Fibroblast of lung (primary cell): ENCODE measurements around the gene ZMAT2. TPM values are rescaled to one million over a fixed set of nuclear protein-coding genes. Genes with fewer than 3 reads are reported as not detected.

Source experiments
- DNase-seq, 2 donors: peaks; one replicate each; pipeline versions ENCODE4 v3.0.0 to v3.0.0-alpha.2; 2010; ENCODE audit warnings: low read depth in 2 of 2
- H2AFZ ChIP-seq: 2 replicates; pipeline ENCODE4 v1.5.1; 2012; ENCODE audit warnings: low read length, control low read depth, inconsistent platforms
- H3K27ac ChIP-seq: 2 replicates; pipeline ENCODE4 v1.5.1; 2011; ENCODE audit warnings: low read length, control low read depth; ENCODE audit not compliant: insufficient read depth
- H3K27me3 ChIP-seq: 2 replicates; pipeline ENCODE4 v1.5.1; 2011; ENCODE audit warnings: mild to moderate bottlenecking, low read length; ENCODE audit not compliant: control insufficient read depth, insufficient read depth
- H3K36me3 ChIP-seq: 2 replicates; pipeline ENCODE4 v1.5.1; 2011; ENCODE audit warnings: low read length; ENCODE audit not compliant: control insufficient read depth, insufficient read depth
- H3K4me1 ChIP-seq: 2 replicates; pipeline ENCODE4 v1.5.1; 2011; ENCODE audit warnings: low read length; ENCODE audit not compliant: control insufficient read depth, insufficient read depth; ENCODE audit errors: extremely low read depth
- H3K4me2 ChIP-seq: 2 replicates; pipeline ENCODE4 v1.5.1; 2011; ENCODE audit warnings: low read length, control low read depth; ENCODE audit not compliant: insufficient read depth; ENCODE audit errors: extremely low read depth
- H3K4me3 ChIP-seq, 4 experiments: fragments of 200-600 bp in 1 of 4; sonication (generic) in 1 of 4; replicated peaks in 1 of 4; 2 replicates each; pipeline ENCODE4 v1.5.1; 2011 to 2016; ENCODE audit warnings: low read length in 4 of 4, low read depth in 3 of 4, mild to moderate bottlenecking in 3 of 4, control low read depth in 2 of 4, inconsistent platforms in 1 of 4, mixed read lengths in 1 of 4; ENCODE audit not compliant: insufficient read depth in 1 of 4; ENCODE audit errors: control extremely low read depth in 1 of 4
- H3K79me2 ChIP-seq: 2 replicates; pipeline ENCODE4 v1.5.1; 2012; ENCODE audit warnings: mild to moderate bottlenecking, low read length, inconsistent platforms; ENCODE audit not compliant: control insufficient read depth, insufficient read depth
- H3K9ac ChIP-seq: 2 replicates; pipeline ENCODE4 v1.5.1; 2011; ENCODE audit warnings: mild to moderate bottlenecking, low read length, control low read depth; ENCODE audit not compliant: insufficient read depth
- H3K9me3 ChIP-seq: 2 replicates; pipeline ENCODE4 v1.5.1; 2012; ENCODE audit warnings: low read depth, low read length; ENCODE audit not compliant: control insufficient read depth, insufficient read depth
- H4K20me1 ChIP-seq: 2 replicates; pipeline ENCODE4 v1.5.1; 2011; ENCODE audit warnings: low read length; ENCODE audit not compliant: control insufficient read depth, insufficient read depth; ENCODE audit errors: extremely low read depth
- EZH2 ChIP-seq: IDR thresholded peaks from 2 replicates; pipeline ENCODE4 v1.5.1; 2012; ENCODE audit warnings: low read length, control low read depth, mild to moderate bottlenecking; ENCODE audit errors: missing control alignments
- polyA plus RNA-seq, 2 donors: library from polyadenylated mRNA; depleted of rRNA in 1 of 2; stranded (reverse) in 1 of 2; unstranded in 1 of 2; fragments of >200 nt; gene quantifications; 2 replicates each; pipeline ENCODE4 v1.2.1, GENCODE V29; 2011 to 2012; ENCODE audit warnings: missing spikeins in 1 of 2
- total RNA-seq: library from RNA; depleted of rRNA; stranded (reverse); fragments of >200 nt; gene quantifications from 2 replicates; pipeline ENCODE4 v1.2.1, GENCODE V29; 2014
- TF ChIP-seq, protein P1 (sequence below), 2 donors: IDR thresholded peaks in 1 of 2; conservative IDR thresholded peaks in 1 of 2; 1 replicate in 1 of 2; 2 replicates in 1 of 2; pipeline ENCODE4 v1.5.1; 2011 to 2012; ENCODE audit warnings: low read length in 2 of 2, control low read depth in 1 of 2, inconsistent platforms in 1 of 2, low read depth in 1 of 2, mild to moderate bottlenecking in 1 of 2

ZMAT2 gene
- total and polyA plus RNA-seq, 2 donors (not counting 1 experiment from before 2014, with no cell fraction given), result 69.4 to 85.6 TPM

- Histone ChIP-seq H4K20me1 (no peaks in the 10 kb centered on the region), H3K27me3 (no peaks in the 10 kb centered on the region), H3K4me2 (no peak overlapping the region), H2AFZ (no peak overlapping the region), H3K79me2 (no peaks in the 10 kb centered on the region), H3K27ac (no peak overlapping the region), H3K36me3 (no peaks in the 10 kb centered on the region), H3K4me1 (no peaks in the 10 kb centered on the region), H3K9me3 (no peaks in the 10 kb centered on the region), H3K4me3 (no peak overlapping the region), H3K9ac (no peak overlapping the region)
- DNase-seq, result no peak
- TF ChIP-seq, protein P1, sequence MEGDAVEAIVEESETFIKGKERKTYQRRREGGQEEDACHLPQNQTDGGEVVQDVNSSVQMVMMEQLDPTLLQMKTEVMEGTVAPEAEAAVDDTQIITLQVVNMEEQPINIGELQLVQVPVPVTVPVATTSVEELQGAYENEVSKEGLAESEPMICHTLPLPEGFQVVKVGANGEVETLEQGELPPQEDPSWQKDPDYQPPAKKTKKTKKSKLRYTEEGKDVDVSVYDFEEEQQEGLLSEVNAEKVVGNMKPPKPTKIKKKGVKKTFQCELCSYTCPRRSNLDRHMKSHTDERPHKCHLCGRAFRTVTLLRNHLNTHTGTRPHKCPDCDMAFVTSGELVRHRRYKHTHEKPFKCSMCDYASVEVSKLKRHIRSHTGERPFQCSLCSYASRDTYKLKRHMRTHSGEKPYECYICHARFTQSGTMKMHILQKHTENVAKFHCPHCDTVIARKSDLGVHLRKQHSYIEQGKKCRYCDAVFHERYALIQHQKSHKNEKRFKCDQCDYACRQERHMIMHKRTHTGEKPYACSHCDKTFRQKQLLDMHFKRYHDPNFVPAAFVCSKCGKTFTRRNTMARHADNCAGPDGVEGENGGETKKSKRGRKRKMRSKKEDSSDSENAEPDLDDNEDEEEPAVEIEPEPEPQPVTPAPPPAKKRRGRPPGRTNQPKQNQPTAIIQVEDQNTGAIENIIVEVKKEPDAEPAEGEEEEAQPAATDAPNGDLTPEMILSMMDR (conservative IDR thresholded peaks at IDR 0.05 in 1 of 2, IDR thresholded peaks at IDR 0.05 in 1 of 2; ENCODE audit: low read depth in 1 of 2, low read length in 2 of 2), result no peak
- no peak for TF ChIP-seq EZH2
Measured at GRCh38 chr5:140741967-140742366, 41.7 kb downstream of the ZMAT2 start.

- Histone ChIP-seq H3K4me3 (no peak overlapping the region), H3K4me2 (no peak overlapping the region), H3K4me1 (no peaks in the 10 kb centered on the region), H4K20me1 (no peaks in the 10 kb centered on the region), H3K9me3 (no peaks in the 10 kb centered on the region), H3K9ac (no peak overlapping the region), H3K27ac (no peak overlapping the region), H2AFZ (no peak overlapping the region), H3K36me3 (no peaks in the 10 kb centered on the region), H3K27me3 (no peaks in the 10 kb centered on the region), H3K79me2 (no peaks in the 10 kb centered on the region)
- no peak for DNase-seq
- TF ChIP-seq EZH2, result no peak
- TF ChIP-seq, protein P1 (conservative IDR thresholded peaks at IDR 0.05 in 1 of 2, IDR thresholded peaks at IDR 0.05 in 1 of 2; ENCODE audit: low read depth in 1 of 2, low read length in 2 of 2), result no peak
Measured at GRCh38 chr5:140753561-140753960, 53.3 kb downstream of the ZMAT2 start.

Other genes starting within 250 kb of the ZMAT2 start
- 1.8 and 2.3 TPM in 2 replicates for gene EIF4EBP3, start 152.8 kb upstream of the ZMAT2 start, total RNA-seq
- 3.0 and 3.1 TPM in 2 replicates for gene EIF4EBP3, start 152.8 kb upstream of the ZMAT2 start, polyA plus RNA-seq
- gene SRA1, start 143.0 kb upstream of the ZMAT2 start, total RNA-seq, result 28.0 and 39.1 TPM in 2 replicates
- gene SRA1, start 143.0 kb upstream of the ZMAT2 start, polyA plus RNA-seq, result 55.5 and 72.3 TPM in 2 replicates
- gene APBB3, start 135.8 kb upstream of the ZMAT2 start, total RNA-seq, result 18.0 and 19.8 TPM in 2 replicates
- 8.7 and 11.7 TPM in 2 replicates for gene APBB3, start 135.8 kb upstream of the ZMAT2 start, polyA plus RNA-seq
- 9.0 and 21.5 TPM in 2 replicates for gene SLC35A4, start 135.6 kb upstream of the ZMAT2 start, total RNA-seq
- 79.2 and 111 TPM in 2 replicates for gene SLC35A4, start 135.6 kb upstream of the ZMAT2 start, polyA plus RNA-seq
- gene CD14, start 67.3 kb upstream of the ZMAT2 start, total RNA-seq, result 4.1 and 10.9 TPM in 2 replicates
- gene CD14, start 67.3 kb upstream of the ZMAT2 start, polyA plus RNA-seq, result 0.32 and 0.45 TPM in 2 replicates
- gene TMCO6, start 61.0 kb upstream of the ZMAT2 start, total RNA-seq, result 13.6 and 18.0 TPM in 2 replicates
- 6.6 and 7.6 TPM in 2 replicates for gene TMCO6, start 61.0 kb upstream of the ZMAT2 start, polyA plus RNA-seq
- 39.8 and 64.9 TPM in 2 replicates for gene NDUFA2, start 52.8 kb upstream of the ZMAT2 start, total RNA-seq
- 57.9 and 65.9 TPM in 2 replicates for gene NDUFA2, start 52.8 kb upstream of the ZMAT2 start, polyA plus RNA-seq
- gene IK, start 52.6 kb upstream of the ZMAT2 start, total RNA-seq, result 96.6 and 96.9 TPM in 2 replicates
- gene IK, start 52.6 kb upstream of the ZMAT2 start, polyA plus RNA-seq, result 155 and 170 TPM in 2 replicates
- 25.2 and 28.4 TPM in 2 replicates for gene WDR55, start 35.5 kb upstream of the ZMAT2 start, total RNA-seq
- 18.8 and 22.1 TPM in 2 replicates for gene WDR55, start 35.5 kb upstream of the ZMAT2 start, polyA plus RNA-seq
- gene DND1, start 26.9 kb upstream of the ZMAT2 start, total RNA-seq, result under 0.01 and 0.33 TPM in 2 replicates
- 0.15 and 0.21 TPM in 2 replicates for gene DND1, start 26.9 kb upstream of the ZMAT2 start, polyA plus RNA-seq
- 51.9 and 53.2 TPM in 2 replicates for gene HARS1, start 9.1 kb upstream of the ZMAT2 start, total RNA-seq
- gene HARS1, start 9.1 kb upstream of the ZMAT2 start, polyA plus RNA-seq, result 85.8 and 110 TPM in 2 replicates
- 26.2 and 30.1 TPM in 2 replicates for gene HARS2, start 9.0 kb upstream of the ZMAT2 start, total RNA-seq
- 27.1 and 27.8 TPM in 2 replicates for gene HARS2, start 9.0 kb upstream of the ZMAT2 start, polyA plus RNA-seq
- gene PCDHA1, start 85.7 kb downstream of the ZMAT2 start, total RNA-seq, result under 0.01 TPM in 2 replicates
- gene PCDHA1, start 85.7 kb downstream of the ZMAT2 start, polyA plus RNA-seq, result 0.05 and 0.12 TPM in 2 replicates
- under 0.01 and 0.33 TPM in 2 replicates for gene PCDHA2, start 94.4 kb downstream of the ZMAT2 start, total RNA-seq
- gene PCDHA2, start 94.4 kb downstream of the ZMAT2 start, polyA plus RNA-seq, result 0.10 TPM in 1 of 2 replicates, not detected in the other
- 0.26 and 1.2 TPM in 2 replicates for gene PCDHA3, start 100.6 kb downstream of the ZMAT2 start, total RNA-seq
- gene PCDHA3, start 100.6 kb downstream of the ZMAT2 start, polyA plus RNA-seq, result 0.07 and 0.89 TPM in 2 replicates
- 0.51 and 1.2 TPM in 2 replicates for gene PCDHA4, start 106.6 kb downstream of the ZMAT2 start, total RNA-seq
- 0.05 and 0.42 TPM in 2 replicates for gene PCDHA4, start 106.6 kb downstream of the ZMAT2 start, polyA plus RNA-seq
- 0.33 TPM in 1 of 2 replicates, not detected in the other for gene PCDHA5, start 121.2 kb downstream of the ZMAT2 start, total RNA-seq
- gene PCDHA5, start 121.2 kb downstream of the ZMAT2 start, polyA plus RNA-seq, result 0.01 and 0.24 TPM in 2 replicates
- gene PCDHA6, start 127.5 kb downstream of the ZMAT2 start, total RNA-seq, result 0.51 and 3.6 TPM in 2 replicates
- 0.11 and 2.8 TPM in 2 replicates for gene PCDHA6, start 127.5 kb downstream of the ZMAT2 start, polyA plus RNA-seq
- 0.26 and 2.1 TPM in 2 replicates for gene PCDHA7, start 133.8 kb downstream of the ZMAT2 start, total RNA-seq
- gene PCDHA7, start 133.8 kb downstream of the ZMAT2 start, polyA plus RNA-seq, result 0.10 and 2.5 TPM in 2 replicates
- gene PCDHA8, start 140.7 kb downstream of the ZMAT2 start, total RNA-seq, result under 0.01 and 0.33 TPM in 2 replicates
- gene PCDHA8, start 140.7 kb downstream of the ZMAT2 start, polyA plus RNA-seq, result 0.01 and 0.33 TPM in 2 replicates
- 0.26 and 0.33 TPM in 2 replicates for gene PCDHA9, start 147.9 kb downstream of the ZMAT2 start, total RNA-seq
- 0.03 TPM in 1 of 2 replicates, not detected in the other for gene PCDHA9, start 147.9 kb downstream of the ZMAT2 start, polyA plus RNA-seq
- gene PCDHA10, start 155.4 kb downstream of the ZMAT2 start, total RNA-seq, result 0.26 and 0.66 TPM in 2 replicates
- gene PCDHA10, start 155.4 kb downstream of the ZMAT2 start, polyA plus RNA-seq, result 0.09 and 2.0 TPM in 2 replicates
- gene PCDHA11, start 168.5 kb downstream of the ZMAT2 start, total RNA-seq, result 0.51 and 0.66 TPM in 2 replicates
- 0.15 TPM in 1 of 2 replicates, not detected in the other for gene PCDHA11, start 168.5 kb downstream of the ZMAT2 start, polyA plus RNA-seq
- gene PCDHA12, start 174.9 kb downstream of the ZMAT2 start, total RNA-seq, result 0.26 and 0.50 TPM in 2 replicates
- gene PCDHA12, start 174.9 kb downstream of the ZMAT2 start, polyA plus RNA-seq, result not detected in 2 replicates
- gene PCDHA13, start 181.7 kb downstream of the ZMAT2 start, total RNA-seq, result under 0.01 and 0.33 TPM in 2 replicates
- 0.02 TPM in 1 of 2 replicates, not detected in the other for gene PCDHA13, start 181.7 kb downstream of the ZMAT2 start, polyA plus RNA-seq
- gene PCDHAC1, start 225.9 kb downstream of the ZMAT2 start, total RNA-seq, result 0.51 and 0.66 TPM in 2 replicates
- gene PCDHAC1, start 225.9 kb downstream of the ZMAT2 start, polyA plus RNA-seq, result 0.01 and 0.14 TPM in 2 replicates